D721Med (cell line): ENCODE measurements around the gene C1orf21.

Experiments
- DNase-seq: peaks from one replicate; pipeline ENCODE4 v3.0.0; 2011; ENCODE audit warnings: low spot score; ENCODE audit not compliant: insufficient read length
- FAIRE-seq: peaks from 2 replicates; lab custom pipeline; 2011; peaks lifted over from hg19 to GRCh38; lab: Jason Lieb, UNC
- TF ChIP-seq, protein P1 (sequence below): IDR thresholded peaks from 2 replicates; pipeline ENCODE4 v1.5.1; 2012; ENCODE audit warnings: mild to moderate bottlenecking, control low read depth; ENCODE audit not compliant: insufficient read depth; ENCODE audit errors: missing control alignments

The C1orf21 gene

GRCh38 chr1:184507604-184508280 is 120.9 kb downstream of the C1orf21 start:
- TF ChIP-seq, protein P1, sequence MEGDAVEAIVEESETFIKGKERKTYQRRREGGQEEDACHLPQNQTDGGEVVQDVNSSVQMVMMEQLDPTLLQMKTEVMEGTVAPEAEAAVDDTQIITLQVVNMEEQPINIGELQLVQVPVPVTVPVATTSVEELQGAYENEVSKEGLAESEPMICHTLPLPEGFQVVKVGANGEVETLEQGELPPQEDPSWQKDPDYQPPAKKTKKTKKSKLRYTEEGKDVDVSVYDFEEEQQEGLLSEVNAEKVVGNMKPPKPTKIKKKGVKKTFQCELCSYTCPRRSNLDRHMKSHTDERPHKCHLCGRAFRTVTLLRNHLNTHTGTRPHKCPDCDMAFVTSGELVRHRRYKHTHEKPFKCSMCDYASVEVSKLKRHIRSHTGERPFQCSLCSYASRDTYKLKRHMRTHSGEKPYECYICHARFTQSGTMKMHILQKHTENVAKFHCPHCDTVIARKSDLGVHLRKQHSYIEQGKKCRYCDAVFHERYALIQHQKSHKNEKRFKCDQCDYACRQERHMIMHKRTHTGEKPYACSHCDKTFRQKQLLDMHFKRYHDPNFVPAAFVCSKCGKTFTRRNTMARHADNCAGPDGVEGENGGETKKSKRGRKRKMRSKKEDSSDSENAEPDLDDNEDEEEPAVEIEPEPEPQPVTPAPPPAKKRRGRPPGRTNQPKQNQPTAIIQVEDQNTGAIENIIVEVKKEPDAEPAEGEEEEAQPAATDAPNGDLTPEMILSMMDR, result no peak
- DNase-seq (no peak), FAIRE-seq (peak; percentile 77)

DNA sequence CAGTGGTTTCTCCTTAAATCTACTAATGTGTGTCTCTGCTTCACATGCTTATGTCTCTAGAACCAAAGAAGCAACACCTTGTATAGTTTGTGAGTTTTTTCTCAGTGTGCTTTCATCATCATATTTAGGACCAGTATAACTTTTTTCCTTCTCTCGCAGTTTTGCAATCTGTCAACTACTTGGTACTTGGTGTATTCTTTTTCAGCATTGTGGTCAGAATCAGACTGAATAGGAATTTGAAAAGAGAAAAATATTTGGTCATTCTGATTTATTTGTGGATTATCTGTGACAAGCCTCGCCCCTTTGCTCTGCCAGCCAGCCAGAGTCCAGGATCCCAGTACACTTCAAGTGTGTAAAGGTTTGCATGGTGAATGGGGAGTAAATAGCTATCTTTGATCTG is 122.3 kb downstream of the C1orf21 start:
- TF ChIP-seq, protein P1, result no peak
- DNase-seq (no peak), FAIRE-seq (no peak)

DNA sequence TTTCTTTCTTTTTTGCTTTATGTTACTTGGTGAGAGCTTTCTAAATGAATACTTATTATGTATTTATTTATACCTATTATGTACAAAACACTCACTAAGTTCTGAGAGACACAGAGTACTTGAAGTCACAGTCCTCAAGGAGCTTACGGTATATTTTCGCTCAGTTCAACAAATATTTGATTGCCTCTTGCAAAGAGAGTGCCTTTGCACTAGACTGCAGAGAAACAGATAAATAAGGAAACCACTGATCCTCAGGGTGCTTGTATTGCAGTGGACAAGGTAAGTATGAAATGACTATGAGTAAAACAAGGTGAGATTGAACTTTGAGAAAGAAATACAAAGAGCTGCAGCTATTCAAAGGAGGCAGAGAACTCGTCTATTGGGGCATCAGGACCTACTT is 123.3 kb downstream of the C1orf21 start:
- DNase-seq (no peak), FAIRE-seq (no peak)
- TF ChIP-seq, protein P1, result no peak

GRCh38 chr1:184512724-184513123 is 125.9 kb downstream of the C1orf21 start:
- TF ChIP-seq, protein P1, result no peak
- FAIRE-seq (no peak), DNase-seq (no peak)

- FAIRE-seq, result no peak
- TF ChIP-seq, protein P1, result no peak
- DNase-seq, result no peak
Observed at GRCh38 chr1:184513421-184513820, 126.6 kb downstream of the C1orf21 start.

DNA sequence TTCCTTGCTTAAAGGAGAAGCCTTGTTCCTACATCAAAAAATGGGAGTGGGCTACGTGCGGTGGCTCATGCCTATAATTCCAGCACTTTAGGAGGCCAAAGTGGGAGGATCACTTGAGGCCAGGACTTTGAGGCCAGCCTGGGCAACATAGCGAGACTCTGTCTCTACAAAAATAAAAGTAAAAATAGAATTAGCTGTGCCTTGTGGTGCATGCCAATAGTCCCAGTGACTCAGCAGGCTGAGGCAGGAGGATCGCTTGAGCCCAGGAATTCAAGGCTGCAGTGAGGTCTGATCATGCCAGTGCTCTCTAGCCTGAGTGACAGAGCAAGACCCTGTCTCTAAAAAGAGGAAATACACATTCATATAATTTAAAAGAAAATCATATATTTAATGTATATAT is 127.1 kb downstream of the C1orf21 start:
- no peak for DNase-seq
- TF ChIP-seq, protein P1, result no peak
- no peak for FAIRE-seq

GRCh38 chr1:184514447-184514846 is 127.6 kb downstream of the C1orf21 start:
- DNase-seq (no peak), FAIRE-seq (no peak)
- TF ChIP-seq, protein P1, result no peak
